KOPT-K1 (cell line): ENCODE data around the gene SAP30L.

ENCODE experiments used
- H3K27ac ChIP-seq: fragments of 200-600 bp; sonication (generic); 2 replicates; pipeline ENCODE4 v1.5.1; 2016; ENCODE audit warnings: antibody characterized with exemption, mild to moderate bottlenecking, low read depth, low read length; ENCODE audit not compliant: poor library complexity, severe bottlenecking
- H3K36me3 ChIP-seq: fragments of 200-600 bp; sonication (generic); 2 replicates; pipeline ENCODE4 v1.5.1; 2017; ENCODE audit warnings: antibody characterized with exemption, mild to moderate bottlenecking, low read length, moderate library complexity; ENCODE audit not compliant: insufficient read depth
- H3K9me3 ChIP-seq: fragments of 200-600 bp; sonication (generic); 2 replicates; pipeline ENCODE4 v1.5.1; 2017; ENCODE audit warnings: antibody characterized with exemption, low read length, mild to moderate bottlenecking; ENCODE audit not compliant: insufficient read depth, poor library complexity, severe bottlenecking

Gene SAP30L

GRCh38 chr5:154445422-154446194, at the start of gene SAP30L:
SAP30L (plus strand) TSS chr5:154445997; CDS start chr5:154446605, 608 bp downstream.
- Histone ChIP-seq H3K9me3 (no peaks in the 10 kb centered on the region), H3K36me3 (peaks cover 40% of the 10 kb centered on the region), H3K27ac (peak within 1 kb of the TSS; percentile 80)

GRCh38 chr5:154396128-154396527, 49.7 kb upstream of the SAP30L start:
- H3K27ac ChIP-seq: no peak overlapping the region
- no peaks in the 10 kb centered on the region for H3K36me3 ChIP-seq
- no peaks in the 10 kb centered on the region for H3K9me3 ChIP-seq

- Histone ChIP-seq H3K9me3 (no peaks in the 10 kb centered on the region), H3K36me3 (no peaks in the 10 kb centered on the region), H3K27ac (no peak overlapping the region)
Observed at GRCh38 chr5:154397652-154398406, 48.0 kb upstream of the SAP30L start.

- Histone ChIP-seq H3K27ac (no peak overlapping the region), H3K9me3 (no peaks in the 10 kb centered on the region), H3K36me3 (no peaks in the 10 kb centered on the region)
Observed at GRCh38 chr5:154400678-154401077, 45.1 kb upstream of the SAP30L start.

GRCh38 chr5:154401355-154401754, 44.4 kb upstream of the SAP30L start:
- Histone ChIP-seq H3K36me3 (no peaks in the 10 kb centered on the region), H3K27ac (no peak overlapping the region), H3K9me3 (no peaks in the 10 kb centered on the region)

GRCh38 chr5:154401931-154402330, 43.9 kb upstream of the SAP30L start:
- Histone ChIP-seq H3K36me3 (no peaks in the 10 kb centered on the region), H3K9me3 (no peaks in the 10 kb centered on the region), H3K27ac (no peak overlapping the region)

- Histone ChIP-seq H3K36me3 (no peaks in the 10 kb centered on the region), H3K27ac (no peak overlapping the region), H3K9me3 (no peaks in the 10 kb centered on the region)
Observed at GRCh38 chr5:154402611-154403010, 43.2 kb upstream of the SAP30L start.

GRCh38 chr5:154403234-154403633, 42.6 kb upstream of the SAP30L start:
- Histone ChIP-seq H3K27ac (no peak overlapping the region), H3K36me3 (no peaks in the 10 kb centered on the region)

GRCh38 chr5:154403776-154404387, 41.9 kb upstream of the SAP30L start:
- no peak overlapping the region for H3K27ac ChIP-seq
- H3K36me3 ChIP-seq: no peaks in the 10 kb centered on the region
- no peaks in the 10 kb centered on the region for H3K9me3 ChIP-seq

More at GRCh38 chr5:154403234-154403633, 42.6 kb upstream of the SAP30L start:
- no peaks in the 10 kb centered on the region for H3K9me3 ChIP-seq

- Histone ChIP-seq H3K9me3 (no peaks in the 10 kb centered on the region), H3K27ac (no peak overlapping the region), H3K36me3 (no peaks in the 10 kb centered on the region)
Observed at GRCh38 chr5:154405078-154405792, 40.6 kb upstream of the SAP30L start.

GRCh38 chr5:154406231-154406630, 39.6 kb upstream of the SAP30L start:
- H3K9me3 ChIP-seq: no peaks in the 10 kb centered on the region
- H3K27ac ChIP-seq: no peak overlapping the region
- no peaks in the 10 kb centered on the region for H3K36me3 ChIP-seq

GRCh38 chr5:154406826-154407225, 39.0 kb upstream of the SAP30L start:
- no peaks in the 10 kb centered on the region for H3K9me3 ChIP-seq
- H3K27ac ChIP-seq: no peak overlapping the region
- no peaks in the 10 kb centered on the region for H3K36me3 ChIP-seq

GRCh38 chr5:154408811-154409210, 37.0 kb upstream of the SAP30L start:
- no peaks in the 10 kb centered on the region for H3K36me3 ChIP-seq
- no peak overlapping the region for H3K27ac ChIP-seq
- H3K9me3 ChIP-seq: no peaks in the 10 kb centered on the region

- no peaks in the 10 kb centered on the region for H3K9me3 ChIP-seq
- H3K27ac ChIP-seq: no peak overlapping the region
- no peaks in the 10 kb centered on the region for H3K36me3 ChIP-seq
Observed at GRCh38 chr5:154409230-154409840, 36.5 kb upstream of the SAP30L start.
